GM23338 (cell line): Measurements from ENCODE around the gene AMFR. TPM values are rescaled to one million over a fixed set of nuclear protein-coding genes. Genes with fewer than 3 reads are reported as not detected.

ENCODE experiments used
- ATAC-seq: fragments of 200-7000 bp; cut with Tn5 transposase; 3 replicates; pipeline ENCODE4 v1.9.1; 2020
- DNase-seq: peaks from one replicate; pipeline ENCODE4 v3.0.0-alpha.2; 2015; ENCODE audit warnings: low spot score
- H2AFZ ChIP-seq: fragments of 200-600 bp; sonication (generic); 2 replicates; pipeline ENCODE4 v1.8.0; 2016; ENCODE audit warnings: antibody characterized with exemption, mild to moderate bottlenecking, moderate library complexity
- H3F3A ChIP-seq: fragments of 200-600 bp; sonication (generic); replicated peaks from 2 replicates; pipeline ENCODE4 v1.8.0; 2017; ENCODE audit warnings: antibody characterized with exemption, mixed run types, low read depth
- H3K27ac ChIP-seq: fragments of 200-600 bp; sonication (generic); 2 replicates; pipeline ENCODE4 v1.6.1; 2016; ENCODE audit warnings: low read depth
- H3K27me3 ChIP-seq: fragments of 200-600 bp; sonication (generic); 2 replicates; pipeline ENCODE4 v1.8.0; 2016; ENCODE audit warnings: mild to moderate bottlenecking, mixed run types, moderate library complexity; ENCODE audit not compliant: insufficient read depth
- H3K36me3 ChIP-seq: fragments of 200-600 bp; sonication (generic); 2 replicates; pipeline ENCODE4 v1.8.0; 2016; ENCODE audit warnings: mild to moderate bottlenecking; ENCODE audit not compliant: insufficient read depth
- H3K4me1 ChIP-seq: fragments of 200-600 bp; sonication (generic); 2 replicates; pipeline ENCODE4 v1.8.0; 2016; ENCODE audit warnings: mild to moderate bottlenecking, moderate library complexity; ENCODE audit not compliant: insufficient read depth
- H3K4me2 ChIP-seq: fragments of 200-600 bp; sonication (generic); 2 replicates; pipeline ENCODE4 v1.7.1; 2017; ENCODE audit warnings: mixed run types
- H3K4me3 ChIP-seq: fragments of 200-600 bp; sonication (generic); 2 replicates; pipeline ENCODE4 v1.6.1; 2016; ENCODE audit warnings: mixed run types
- H3K79me2 ChIP-seq: fragments of 200-600 bp; sonication (generic); replicated peaks from 2 replicates; pipeline ENCODE4 v1.8.0; 2017; ENCODE audit warnings: mild to moderate bottlenecking; ENCODE audit not compliant: insufficient read depth
- H3K9me2 ChIP-seq: fragments of 200-600 bp; sonication (generic); 2 replicates; pipeline ENCODE4 v1.8.0; 2017; ENCODE audit not compliant: insufficient read depth
- H4K20me1 ChIP-seq: fragments of 200-600 bp; sonication (generic); replicated peaks from 2 replicates; pipeline ENCODE4 v1.8.0; 2017; ENCODE audit warnings: mild to moderate bottlenecking; ENCODE audit not compliant: insufficient read depth
- H3K27ac Mint-ChIP-seq: 2 replicates; pipeline ENCODE4 v1.8.0; 2020; ENCODE audit warnings: inconsistent platforms, mild to moderate bottlenecking, moderate library complexity, mixed read lengths
- H3K27me3 Mint-ChIP-seq: 3 replicates; pipeline ENCODE4 v1.8.0; 2022; ENCODE audit warnings: low read depth, mild to moderate bottlenecking, moderate library complexity, mixed read lengths, inconsistent platforms; ENCODE audit not compliant: insufficient read depth, poor library complexity
- H3K36me3 Mint-ChIP-seq: 3 replicates; pipeline ENCODE4 v1.8.0; 2021; ENCODE audit warnings: low read depth, mild to moderate bottlenecking, inconsistent platforms, moderate library complexity, mixed read lengths
- H3K4me1 Mint-ChIP-seq: 3 replicates; pipeline ENCODE4 v1.8.0; 2020; ENCODE audit warnings: mild to moderate bottlenecking, inconsistent platforms, mixed read lengths
- H3K4me3 Mint-ChIP-seq: 3 replicates; pipeline ENCODE4 v1.8.0; 2021; ENCODE audit warnings: moderate library complexity, mild to moderate bottlenecking, inconsistent platforms, mixed read lengths
- H3K9me3 Mint-ChIP-seq: 3 replicates; pipeline ENCODE4 v1.8.0; 2020; ENCODE audit warnings: moderate library complexity, mild to moderate bottlenecking, inconsistent platforms, mixed read lengths
- CREB1 ChIP-seq: fragments of 250-450 bp; sonication (Bioruptor Pico); IDR thresholded peaks from 2 replicates; pipeline ENCODE4 v1.5.0; 2020; ENCODE audit warnings: low read depth, mild to moderate bottlenecking, moderate library complexity
- CTCF ChIP-seq, 2 experiments: fragments of 200-600 bp in 1 of 2; sonication (generic) in 1 of 2; conservative IDR thresholded peaks; 2 replicates each; pipeline versions ENCODE4 v1.5.1 to v1.6.1; 2016 to 2017; ENCODE audit warnings: antibody characterized with exemption in 2 of 2, low read depth in 2 of 2, mild to moderate bottlenecking in 2 of 2, moderate library complexity in 1 of 2
- ETS1 ChIP-seq: IDR thresholded peaks from 2 replicates; pipeline ENCODE4 v1.6.1; 2016; ENCODE audit warnings: antibody characterized with exemption
- EZH2 ChIP-seq: fragments of 200-600 bp; sonication (generic); IDR thresholded peaks from one replicate; pipeline ENCODE4 v1.8.0; 2017; ENCODE audit warnings: antibody characterized with exemption, mild to moderate bottlenecking, low read depth; ENCODE audit not compliant: unreplicated experiment
- EZH2phosphoT487 ChIP-seq: fragments of 200-600 bp; sonication (generic); IDR thresholded peaks from one replicate; pipeline ENCODE4 v1.8.1; 2018; ENCODE audit warnings: antibody characterized with exemption; ENCODE audit not compliant: unreplicated experiment
- JUNB ChIP-seq: IDR thresholded peaks from one replicate; pipeline ENCODE4 v1.6.1; 2016; ENCODE audit warnings: antibody characterized with exemption; ENCODE audit not compliant: unreplicated experiment
- NANOG ChIP-seq: IDR thresholded peaks from 2 replicates; pipeline ENCODE4 v1.6.1; 2016; ENCODE audit warnings: antibody characterized with exemption, borderline replicate concordance
- POLR2AphosphoS5 ChIP-seq: IDR thresholded peaks from 2 replicates; pipeline ENCODE4 v1.6.1; 2016; ENCODE audit warnings: antibody characterized with exemption, low read depth
- REST ChIP-seq: IDR thresholded peaks from one replicate; pipeline ENCODE4 v1.6.1; 2018; ENCODE audit warnings: antibody characterized with exemption; ENCODE audit not compliant: unreplicated experiment
- STAT1 ChIP-seq: IDR thresholded peaks from one replicate; pipeline ENCODE4 v1.6.1; 2016; ENCODE audit warnings: antibody characterized with exemption; ENCODE audit not compliant: unreplicated experiment
- ZNF114 ChIP-seq: fragments of 250-450 bp; sonication (Bioruptor Pico); IDR thresholded peaks from 2 replicates; pipeline ENCODE4 v1.5.0; 2020; ENCODE audit warnings: mild to moderate bottlenecking, moderate library complexity
- ZNF331 ChIP-seq: fragments of 250-450 bp; sonication (Bioruptor Pico); IDR thresholded peaks from 2 replicates; pipeline ENCODE4 v1.5.0; 2020; ENCODE audit warnings: low read depth, mild to moderate bottlenecking, moderate library complexity
- ZNF462 ChIP-seq: fragments of 250-450 bp; sonication (Bioruptor Pico); IDR thresholded peaks from 2 replicates; pipeline ENCODE4 v1.5.0; 2020; ENCODE audit warnings: mild to moderate bottlenecking, moderate library complexity
- polyA plus RNA-seq: library from polyadenylated mRNA; unstranded; fragments of >200 nt; fragmentation: Nextera tagmentation; extraction: Ambion mirVana; gene quantifications from 2 replicates; pipeline ENCODE4 v1.2.1, GENCODE V29; 2016
- total RNA-seq: library from RNA; depleted of rRNA; stranded (reverse); fragments of >200 nt; shearing (Covaris generic); gene quantifications from 2 replicates; pipeline ENCODE4 v1.2.3, GENCODE V29; 2014

AMFR gene
- total and polyA plus RNA-seq, 2 experiments from 2014 or later, result 9.0 to 41.1 TPM

- Mint-ChIP-seq H3K36me3 (peaks cover 12% of the 10 kb centered on the region; the same call in 2 of the 3 replicates), H3K4me1 (peaks cover 5% of the 10 kb centered on the region; the same call in 2 of the 3 replicates)
- H4K20me1 ChIP-seq, result no peaks in the 10 kb centered on the region
Observed at GRCh38 chr16:56363781-56364565, 61.4 kb downstream of the AMFR start.

More at GRCh38 chr16:56363781-56364565, 61.4 kb downstream of the AMFR start:
- Histone ChIP-seq H3K4me3 (no peak overlapping the region), H3F3A (no peaks in the 10 kb centered on the region), H2AFZ (no peak overlapping the region), H3K4me2 (no peak overlapping the region), H3K27ac (no peak overlapping the region), H3K4me1 (no peaks in the 10 kb centered on the region; the same call in 1 of the 2 replicates), H3K79me2 (no peaks in the 10 kb centered on the region), H3K27me3 (no peaks in the 10 kb centered on the region), H3K36me3 (no peaks in the 10 kb centered on the region), H3K9me2 (no peaks in the 10 kb centered on the region)
- no peak overlapping the region for H3K27ac Mint-ChIP-seq
- ATAC-seq, result no peak
- H3K27me3 Mint-ChIP-seq, result peaks cover 3% of the 10 kb centered on the region
- DNase-seq, result no peak
- no peak for TF ChIP-seq JUNB
- TF ChIP-seq ZNF114 (CRISPR knock-in tag), result no peak
- TF ChIP-seq CTCF (conservative IDR thresholded peaks at IDR 0.05; ENCODE audit: low read depth in 2 of 2), result no peak
- TF ChIP-seq ETS1, result no peak
- no peak for TF ChIP-seq EZH2
- TF ChIP-seq REST, result no peak
- TF ChIP-seq POLR2AphosphoS5, result no peak
- TF ChIP-seq ZNF331 (CRISPR knock-in tag), result no peak
- no peak for TF ChIP-seq EZH2phosphoT487
- TF ChIP-seq STAT1, result no peak
- no peak for TF ChIP-seq CREB1 (CRISPR knock-in tag)
- no peak for TF ChIP-seq NANOG
- no peak for TF ChIP-seq ZNF462 (CRISPR knock-in tag)
- no peaks in the 10 kb centered on the region for H3K9me3 Mint-ChIP-seq
- no peak overlapping the region for H3K4me3 Mint-ChIP-seq
